ENCODE results near the gene PREX1. TPM values are rescaled to one million over a fixed set of nuclear protein-coding genes. Genes with fewer than 3 reads are reported as not detected.

Gene PREX1
- polyA plus RNA-seq, 1 donor (not counting 4 experiments of a cell fraction or from before 2014, with no cell fraction given) = 0.22 TPM

GRCh38 chr20:48837014-48837413 is 9.2 kb upstream of the PREX1 start:
- Histone ChIP-seq H3K4me3 (ENCODE audit: control insufficient read depth in 2 of 3, extremely low read depth in 1 of 3, insufficient read depth in 2 of 3, low read depth in 1 of 3, low read length in 3 of 3) (no peak overlapping the region), H2AFZ (ENCODE audit: control insufficient read depth, low read length) (no peak overlapping the region), H3K4me1 (ENCODE audit: control insufficient read depth, extremely low read depth, insufficient read depth, low read length) (peaks cover 10% of the 10 kb centered on the region), H3K9ac (ENCODE audit: control insufficient read depth, extremely low read depth, insufficient read depth, low read length) (no peak overlapping the region), H3K4me2 (ENCODE audit: control insufficient read depth, extremely low read depth, insufficient read depth, low read depth, low read length) (no peak overlapping the region), H3K36me3 (ENCODE audit: control insufficient read depth in 2 of 2, extremely low read depth in 1 of 2, insufficient read depth in 2 of 2, low read length in 2 of 2) (no peaks in the 10 kb centered on the region), H3K79me2 (ENCODE audit: control insufficient read depth, insufficient read depth, low read length) (no peaks in the 10 kb centered on the region), H3K9me1 (ENCODE audit: control insufficient read depth, extremely low read depth, insufficient read depth, low read length) (no peaks in the 10 kb centered on the region), H3K9me3 (ENCODE audit: control insufficient read depth, low read depth, low read length) (no peaks in the 10 kb centered on the region), H3K27me3 (ENCODE audit: control insufficient read depth, extremely low read depth, insufficient read depth, low read length) (peaks cover 12% of the 10 kb centered on the region), H4K20me1 (ENCODE audit: control insufficient read depth, extremely low read depth, insufficient read depth, low read length) (no peaks in the 10 kb centered on the region), H3K27ac (ENCODE audit: control insufficient read depth, insufficient read depth, low read length) (no peak overlapping the region)
- FAIRE-seq = no peak
- TF ChIP-seq EZH2 (IDR thresholded peaks at IDR 0.05; ENCODE audit: low read length) (no peak), CTCF (optimal IDR thresholded peaks at IDR 0.05 in 1 of 3, IDR thresholded peaks at IDR 0.05 in 1 of 3, conservative IDR thresholded peaks at IDR 0.05 in 1 of 3; ENCODE audit: extremely low read depth in 1 of 3, insufficient read depth in 2 of 3, low read length in 3 of 3) (no peak)
- dilution Hi-C loops (cut with MboI; ENCODE audit: extremely low pct_ligation_motif_present, low sequenced_read_pairs) = no loop called here
- no peak for DNase-seq (ENCODE audit: low read depth, low spot score)

GRCh38 chr20:48835390-48835789 is 7.6 kb upstream of the PREX1 start:
- dilution Hi-C loops (cut with MboI; ENCODE audit: extremely low pct_ligation_motif_present, low sequenced_read_pairs) = no loop called here
- FAIRE-seq (no peak), DNase-seq (ENCODE audit: low read depth, low spot score) (no peak)
- H3K4me3 ChIP-seq (ENCODE audit: control insufficient read depth in 2 of 3, extremely low read depth in 1 of 3, insufficient read depth in 2 of 3, low read depth in 1 of 3, low read length in 3 of 3) = no peak overlapping the region
- no peaks in the 10 kb centered on the region for H3K79me2 ChIP-seq (ENCODE audit: control insufficient read depth, insufficient read depth, low read length)
- H3K27ac ChIP-seq (ENCODE audit: control insufficient read depth, insufficient read depth, low read length) = no peak overlapping the region
- H3K27me3 ChIP-seq (ENCODE audit: control insufficient read depth, extremely low read depth, insufficient read depth, low read length) = peaks cover 12% of the 10 kb centered on the region
- H4K20me1 ChIP-seq (ENCODE audit: control insufficient read depth, extremely low read depth, insufficient read depth, low read length) = no peaks in the 10 kb centered on the region
- TF ChIP-seq CTCF (optimal IDR thresholded peaks at IDR 0.05 in 1 of 3, IDR thresholded peaks at IDR 0.05 in 1 of 3, conservative IDR thresholded peaks at IDR 0.05 in 1 of 3; ENCODE audit: extremely low read depth in 1 of 3, insufficient read depth in 2 of 3, low read length in 3 of 3) (no peak), EZH2 (IDR thresholded peaks at IDR 0.05; ENCODE audit: low read length) (no peak)
- peaks cover 9% of the 10 kb centered on the region for H3K4me1 ChIP-seq (ENCODE audit: control insufficient read depth, extremely low read depth, insufficient read depth, low read length)
- H2AFZ ChIP-seq (ENCODE audit: control insufficient read depth, low read length) = no peak overlapping the region
- H3K9me1 ChIP-seq (ENCODE audit: control insufficient read depth, extremely low read depth, insufficient read depth, low read length) = no peaks in the 10 kb centered on the region
- H3K36me3 ChIP-seq (ENCODE audit: control insufficient read depth in 2 of 2, extremely low read depth in 1 of 2, insufficient read depth in 2 of 2, low read length in 2 of 2) = no peaks in the 10 kb centered on the region
- no peak overlapping the region for H3K4me2 ChIP-seq (ENCODE audit: control insufficient read depth, extremely low read depth, insufficient read depth, low read depth, low read length)
- no peak overlapping the region for H3K9ac ChIP-seq (ENCODE audit: control insufficient read depth, extremely low read depth, insufficient read depth, low read length)
- no peaks in the 10 kb centered on the region for H3K9me3 ChIP-seq (ENCODE audit: control insufficient read depth, low read depth, low read length)
